H9 (cell line): ENCODE measurements around the gene NT5C3A. TPM values are rescaled to one million over a fixed set of nuclear protein-coding genes. Genes with fewer than 3 reads are reported as not detected.
"Not testable (repeated sequence)": the region's sequence is repeated elsewhere in the genome, so short reads cannot be mapped to it uniquely, and the experiment has no call there.

Experiments
- DNase-seq: peaks from one replicate; pipeline ENCODE4 v3.0.0-alpha.2; 2017
- H2AFZ ChIP-seq: one replicate; pipeline ENCODE4 v1.6.1; 2013; ENCODE audit warnings: mild to moderate bottlenecking, low read length, control low read depth, moderate library complexity
- H2AK5ac ChIP-seq: 2 replicates; pipeline ENCODE4 v1.6.1; 2013; ENCODE audit warnings: low read length, control low read depth, mixed read lengths; ENCODE audit not compliant: insufficient read length
- H2BK120ac ChIP-seq: one replicate; pipeline ENCODE4 v1.6.1; 2013; ENCODE audit warnings: low read depth, mild to moderate bottlenecking, low read length, control low read depth, inconsistent platforms; ENCODE audit not compliant: poor library complexity, severe bottlenecking
- H2BK12ac ChIP-seq: 2 replicates; pipeline ENCODE4 v1.6.1; 2013; ENCODE audit warnings: low read length, control low read depth, mixed read lengths, low read depth; ENCODE audit not compliant: insufficient read length
- H2BK15ac ChIP-seq: 2 replicates; pipeline ENCODE4 v1.6.1; 2013; ENCODE audit warnings: low read depth, low read length, control low read depth
- H2BK20ac ChIP-seq: one replicate; pipeline ENCODE4 v1.6.1; 2013; ENCODE audit warnings: low read depth, mild to moderate bottlenecking, low read length, control low read depth, inconsistent platforms; ENCODE audit not compliant: poor library complexity, severe bottlenecking
- H2BK5ac ChIP-seq: 2 replicates; pipeline ENCODE4 v1.6.1; 2013; ENCODE audit warnings: low read length, control low read depth, mixed read lengths; ENCODE audit not compliant: insufficient read length
- H3K14ac ChIP-seq: 2 replicates; pipeline ENCODE4 v1.6.1; 2013; ENCODE audit warnings: low read length, control low read depth; ENCODE audit not compliant: insufficient read depth
- H3K18ac ChIP-seq: 2 replicates; pipeline ENCODE4 v1.6.1; 2013; ENCODE audit warnings: low read depth, mild to moderate bottlenecking, mixed read lengths, low read length, control low read depth; ENCODE audit not compliant: insufficient read length
- H3K23ac ChIP-seq: 2 replicates; pipeline ENCODE4 v1.6.1; 2013; ENCODE audit warnings: low read length, control low read depth, mixed read lengths, low read depth; ENCODE audit not compliant: insufficient read length
- H3K23me2 ChIP-seq: 2 replicates; pipeline ENCODE4 v1.6.1; 2013; ENCODE audit warnings: low read depth, mild to moderate bottlenecking, mixed read lengths, low read length, control low read depth; ENCODE audit not compliant: insufficient read length, poor library complexity, severe bottlenecking
- H3K27ac ChIP-seq: 2 replicates; pipeline ENCODE4 v1.5.1; 2013; ENCODE audit warnings: low read length, control low read depth, mixed read lengths, low read depth; ENCODE audit not compliant: insufficient read length
- H3K27me3 ChIP-seq: 2 replicates; pipeline ENCODE4 v1.6.1; 2013; ENCODE audit warnings: low read length, control low read depth, inconsistent platforms; ENCODE audit not compliant: insufficient read depth
- H3K4ac ChIP-seq: 2 replicates; pipeline ENCODE4 v1.6.1; 2013; ENCODE audit warnings: low read depth, mild to moderate bottlenecking, control low read depth, inconsistent platforms, low read length, moderate library complexity
- H3K4me1 ChIP-seq: 2 replicates; pipeline ENCODE4 v1.6.1; 2013; ENCODE audit warnings: low read length, control low read depth, inconsistent platforms; ENCODE audit not compliant: insufficient read depth
- H3K4me2 ChIP-seq: 2 replicates; pipeline ENCODE4 v1.6.1; 2013; ENCODE audit warnings: low read length, control low read depth, mixed read lengths; ENCODE audit not compliant: insufficient read length, insufficient read depth
- H3K56ac ChIP-seq: 2 replicates; pipeline ENCODE4 v1.6.1; 2013; ENCODE audit warnings: low read depth, mild to moderate bottlenecking, mixed read lengths, low read length, control low read depth; ENCODE audit not compliant: insufficient read length
- H3K79me1 ChIP-seq: 2 replicates; pipeline ENCODE4 v1.6.1; 2013; ENCODE audit warnings: low read depth, mild to moderate bottlenecking, moderate library complexity, low read length, control low read depth, inconsistent platforms; ENCODE audit not compliant: insufficient read depth, poor library complexity, severe bottlenecking
- H3K79me2 ChIP-seq: 2 replicates; pipeline ENCODE4 v1.6.1; 2013; ENCODE audit warnings: low read length, control low read depth, inconsistent platforms; ENCODE audit not compliant: insufficient read depth
- H3K9ac ChIP-seq: 2 replicates; pipeline ENCODE4 v1.6.1; 2013; ENCODE audit warnings: low read length, control low read depth, mixed read lengths; ENCODE audit not compliant: insufficient read length; ENCODE audit errors: extremely low read depth
- H3K9me3 ChIP-seq: one replicate; pipeline ENCODE4 v1.6.1; 2013; ENCODE audit warnings: low read depth, low read length, inconsistent platforms; ENCODE audit not compliant: control insufficient read depth
- H3T11ph ChIP-seq: one replicate; pipeline ENCODE4 v1.6.1; 2013; ENCODE audit warnings: mild to moderate bottlenecking, low read length, control low read depth, inconsistent platforms
- H4K20me1 ChIP-seq: one replicate; pipeline ENCODE4 v1.6.1; 2013; ENCODE audit not compliant: control insufficient read depth, insufficient read length, insufficient read depth
- H4K5ac ChIP-seq: 2 replicates; pipeline ENCODE4 v1.6.1; 2013; ENCODE audit warnings: low read depth, mild to moderate bottlenecking, mixed read lengths, low read length, control low read depth; ENCODE audit not compliant: insufficient read length
- H4K8ac ChIP-seq: replicated peaks from 2 replicates; pipeline ENCODE4 v1.6.1; 2013; ENCODE audit warnings: low read length, control low read depth, mixed read lengths, low read depth; ENCODE audit not compliant: insufficient read length
- H4K91ac ChIP-seq: 2 replicates; pipeline ENCODE4 v1.6.1; 2013; ENCODE audit warnings: low read depth, mild to moderate bottlenecking, moderate library complexity, mixed read lengths, low read length, control low read depth; ENCODE audit not compliant: insufficient read length
- H3K27ac Mint-ChIP-seq, 3 experiments: 2 replicates in 2 of 3; 3 replicates in 1 of 3; pipeline ENCODE4 v1.8.0; 2020 to 2021; ENCODE audit warnings: mixed read lengths in 3 of 3, mild to moderate bottlenecking in 1 of 3, moderate library complexity in 1 of 3
- H3K27me3 Mint-ChIP-seq: 2 replicates; pipeline ENCODE4 v1.8.0; 2021; ENCODE audit warnings: low read depth, mild to moderate bottlenecking, moderate library complexity, mixed read lengths
- H3K36me3 Mint-ChIP-seq, 3 experiments: 2 replicates in 2 of 3; 3 replicates in 1 of 3; pipeline ENCODE4 v1.8.0; 2020 to 2021; ENCODE audit warnings: low read depth in 3 of 3, mixed read lengths in 3 of 3; ENCODE audit not compliant: insufficient read depth in 1 of 3
- H3K4me1 Mint-ChIP-seq, 2 experiments: 2 replicates each; pipeline ENCODE4 v1.8.0; 2020; ENCODE audit warnings: mixed read lengths in 2 of 2
- H3K4me3 Mint-ChIP-seq, 2 experiments: 2 replicates in 1 of 2; 3 replicates in 1 of 2; pipeline ENCODE4 v1.8.0; 2020 to 2021; ENCODE audit warnings: mild to moderate bottlenecking in 2 of 2, mixed read lengths in 2 of 2, moderate library complexity in 1 of 2
- H3K9me3 Mint-ChIP-seq, 2 experiments: 2 replicates in 1 of 2; 3 replicates in 1 of 2; pipeline ENCODE4 v1.8.0; 2020; ENCODE audit warnings: mild to moderate bottlenecking in 2 of 2, mixed read lengths in 2 of 2, moderate library complexity in 1 of 2
- WGBS: extraction: QIAGEN DNeasy Blood & Tissue Kit; methylation state at CpG from one replicate; pipeline ENCODE4 v1.1.7; 2013; ENCODE audit warnings: missing lambda C conversion rate, low lambda C conversion rate, mixed read lengths; ENCODE audit not compliant: insufficient read length; ENCODE audit errors: extremely low coverage; 5-methylcytosine and 5-hydroxymethylcytosine counted together
- total RNA-seq: library from RNA; stranded (reverse); gene quantifications from 2 replicates; pipeline ENCODE4 v1.2.1, GENCODE V29; 2021
- TF ChIP-seq, protein P1 (sequence below): fragments of 200-600 bp; sonication (generic); conservative IDR thresholded peaks from 3 replicates; pipeline ENCODE4 v1.8.0; 2021; ENCODE audit warnings: antibody characterized with exemption, mild to moderate bottlenecking

Gene NT5C3A
- total RNA-seq, 1 experiment from 2014 or later = 22.1 TPM

DNA sequence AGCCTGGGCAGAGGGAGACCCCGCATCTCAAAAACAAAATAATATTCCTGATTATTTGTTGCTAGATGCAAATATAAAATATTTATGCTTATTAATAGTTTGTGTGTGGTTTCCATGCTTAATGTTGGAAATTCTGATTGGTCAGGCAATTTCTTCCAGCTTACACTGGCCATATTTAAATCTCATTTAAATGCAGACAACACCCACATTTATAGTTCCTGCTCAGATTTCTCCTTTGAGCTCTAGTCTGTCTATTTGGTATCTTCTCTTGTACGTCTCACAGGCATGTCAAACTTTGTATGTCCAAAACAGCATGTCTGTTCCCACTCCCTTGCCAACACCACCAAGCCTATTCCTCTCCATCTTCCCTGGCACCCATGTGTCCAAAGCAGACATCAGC is 52.8 kb downstream of the NT5C3A start:
- Histone ChIP-seq H3K4me2 (no peak overlapping the region), H4K20me1 (no peaks in the 10 kb centered on the region), H2BK12ac (no peak overlapping the region), H3K4ac (no peak overlapping the region), H3K27ac (no peak overlapping the region), H4K91ac (no peak overlapping the region), H2BK120ac (no peak overlapping the region), H3K23me2 (no peaks in the 10 kb centered on the region), H2AFZ (no peak overlapping the region), H3K9ac (no peak overlapping the region), H3K9me3 (no peaks in the 10 kb centered on the region), H4K5ac (no peak overlapping the region), H4K8ac (no peak overlapping the region), H3K14ac (no peak overlapping the region), H2BK15ac (no peak overlapping the region), H3K79me2 (no peaks in the 10 kb centered on the region), H3K79me1 (no peaks in the 10 kb centered on the region), H3K4me1 (no peaks in the 10 kb centered on the region), H2BK5ac (no peak overlapping the region), H3K18ac (no peak overlapping the region), H3T11ph (no peak overlapping the region), H3K56ac (no peak overlapping the region), H3K23ac (no peak overlapping the region), H2BK20ac (no peak overlapping the region), H2AK5ac (no peak overlapping the region), H3K27me3 (no peaks in the 10 kb centered on the region)
- TF ChIP-seq, protein P1, sequence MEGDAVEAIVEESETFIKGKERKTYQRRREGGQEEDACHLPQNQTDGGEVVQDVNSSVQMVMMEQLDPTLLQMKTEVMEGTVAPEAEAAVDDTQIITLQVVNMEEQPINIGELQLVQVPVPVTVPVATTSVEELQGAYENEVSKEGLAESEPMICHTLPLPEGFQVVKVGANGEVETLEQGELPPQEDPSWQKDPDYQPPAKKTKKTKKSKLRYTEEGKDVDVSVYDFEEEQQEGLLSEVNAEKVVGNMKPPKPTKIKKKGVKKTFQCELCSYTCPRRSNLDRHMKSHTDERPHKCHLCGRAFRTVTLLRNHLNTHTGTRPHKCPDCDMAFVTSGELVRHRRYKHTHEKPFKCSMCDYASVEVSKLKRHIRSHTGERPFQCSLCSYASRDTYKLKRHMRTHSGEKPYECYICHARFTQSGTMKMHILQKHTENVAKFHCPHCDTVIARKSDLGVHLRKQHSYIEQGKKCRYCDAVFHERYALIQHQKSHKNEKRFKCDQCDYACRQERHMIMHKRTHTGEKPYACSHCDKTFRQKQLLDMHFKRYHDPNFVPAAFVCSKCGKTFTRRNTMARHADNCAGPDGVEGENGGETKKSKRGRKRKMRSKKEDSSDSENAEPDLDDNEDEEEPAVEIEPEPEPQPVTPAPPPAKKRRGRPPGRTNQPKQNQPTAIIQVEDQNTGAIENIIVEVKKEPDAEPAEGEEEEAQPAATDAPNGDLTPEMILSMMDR = no peak
- H3K4me1 Mint-ChIP-seq = no peaks in the 10 kb centered on the region
- H3K4me3 Mint-ChIP-seq = no peak overlapping the region
- no peaks in the 10 kb centered on the region for H3K27me3 Mint-ChIP-seq
- H3K9me3 Mint-ChIP-seq = no peaks in the 10 kb centered on the region
- no CpG with 5 or more reads among the region's 2 CpGs for WGBS
- peaks cover 8 to 22% (median 18%) of the 10 kb centered on the region in 3 experiments for H3K36me3 Mint-ChIP-seq
- no peak for DNase-seq
- H3K27ac Mint-ChIP-seq = no peak overlapping the region; a peak in 1 of 7 replicates

DNA sequence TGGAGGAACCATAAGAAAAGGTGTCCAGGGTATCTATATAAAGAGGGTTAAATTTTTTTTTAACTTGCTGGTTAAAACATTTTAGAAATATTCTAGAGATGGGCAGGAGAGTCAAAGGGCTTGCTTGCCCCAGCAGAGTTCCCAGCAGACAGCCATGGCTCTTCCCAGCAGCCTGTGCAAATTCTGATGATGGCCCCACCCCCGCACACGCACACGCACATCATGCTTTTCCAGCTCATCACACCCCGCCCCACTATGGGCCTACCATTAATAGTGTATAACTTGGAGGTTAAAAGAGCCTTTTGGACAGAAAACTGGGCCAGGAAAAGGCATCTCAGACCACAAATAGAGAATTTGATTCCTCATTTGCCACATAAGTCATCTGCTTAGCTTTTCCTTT is 56.9 kb downstream of the NT5C3A start:
- H3K79me1 ChIP-seq, H2BK20ac ChIP-seq, H3K23ac ChIP-seq, H2AFZ ChIP-seq, H3K23me2 ChIP-seq, H4K91ac ChIP-seq, DNase-seq, H3K4me2 ChIP-seq, H3K36me3 Mint-ChIP-seq, H3K79me2 ChIP-seq, H3K27ac Mint-ChIP-seq, H2BK15ac ChIP-seq, H2BK12ac ChIP-seq, H4K5ac ChIP-seq, H3K4me1 ChIP-seq, H3K9me3 Mint-ChIP-seq, H3K27ac ChIP-seq, H2BK120ac ChIP-seq, H3K18ac ChIP-seq, H2AK5ac ChIP-seq, H3T11ph ChIP-seq, H4K20me1 ChIP-seq, H3K14ac ChIP-seq, H2BK5ac ChIP-seq, H3K4me1 Mint-ChIP-seq, H4K8ac ChIP-seq, H3K9ac ChIP-seq, H3K4me3 Mint-ChIP-seq, H3K4ac ChIP-seq, H3K27me3 ChIP-seq, H3K56ac ChIP-seq, H3K27me3 Mint-ChIP-seq, H3K9me3 ChIP-seq: not testable (repeated sequence)
- no CpG with 5 or more reads among the region's 4 CpGs for WGBS
